Esophagus (tissue), 2 donors: ENCODE measurements around the gene MRPS7. TPM values are rescaled to one million over a fixed set of nuclear protein-coding genes. Genes with fewer than 3 reads are reported as not detected.

Source experiments
- H3K27ac ChIP-seq, 2 donors: one replicate each; pipeline ENCODE4 v1.5.1; 2013; ENCODE audit warnings: low read depth in 2 of 2, mild to moderate bottlenecking in 2 of 2, inconsistent platforms in 1 of 2, low read length in 1 of 2, moderate library complexity in 1 of 2
- H3K27me3 ChIP-seq, 2 donors: one replicate each; pipeline ENCODE4 v1.6.1; 2013; ENCODE audit warnings: low read length in 2 of 2, control low read depth in 1 of 2, mild to moderate bottlenecking in 1 of 2; ENCODE audit not compliant: insufficient read depth in 2 of 2, control insufficient read depth in 1 of 2
- H3K36me3 ChIP-seq, 2 donors: one replicate each; pipeline ENCODE4 v1.6.1; 2013; ENCODE audit warnings: low read length in 1 of 2; ENCODE audit not compliant: control insufficient read depth in 2 of 2, insufficient read depth in 2 of 2
- H3K4me1 ChIP-seq, 2 donors: one replicate each; pipeline ENCODE4 v1.6.1; 2013; ENCODE audit warnings: low read length in 1 of 2; ENCODE audit not compliant: control insufficient read depth in 2 of 2, insufficient read depth in 2 of 2
- H3K4me3 ChIP-seq, 2 donors: one replicate each; pipeline ENCODE4 v1.5.1; 2013; ENCODE audit warnings: low read length in 2 of 2, mild to moderate bottlenecking in 2 of 2, low read depth in 1 of 2, moderate library complexity in 1 of 2
- H3K9me3 ChIP-seq, 2 donors: one replicate each; pipeline ENCODE4 v1.6.1; 2013; ENCODE audit warnings: mild to moderate bottlenecking in 2 of 2, low read depth in 1 of 2, low read length in 1 of 2, moderate library complexity in 1 of 2; ENCODE audit not compliant: control insufficient read depth in 2 of 2, insufficient read depth in 1 of 2
- WGBS, 2 donors: extraction: QIAGEN DNeasy Blood & Tissue Kit; methylation state at CpG; one replicate each; pipeline ENCODE4 v1.1.7; 2013; 5-methylcytosine and 5-hydroxymethylcytosine counted together
- polyA plus RNA-seq, 2 donors: library from polyadenylated mRNA; stranded (reverse); fragments of 200-250 nt; gene quantifications; one replicate each; pipeline ENCODE4 v1.2.3, GENCODE V29; 2013
- donor health status: healthy with polysubstance abuse.
- donor health status: Bipolar disorder and iron deficiency.

Gene MRPS7
- polyA plus RNA-seq, 2 donors, result 44.8 to 70.5 TPM

GRCh38 chr17:75232786-75233185, 28.9 kb upstream of the MRPS7 start:
- Histone ChIP-seq H3K4me1 (peaks cover 0 to 2% of the 10 kb centered on the region in 2 donors), H3K4me3 (no peak overlapping the region), H3K9me3 (no peaks in the 10 kb centered on the region), H3K27ac (no peak overlapping the region), H3K27me3 (no peaks in the 10 kb centered on the region), H3K36me3 (peaks cover 30 to 56% of the 10 kb centered on the region in 2 donors)
- 95 to 96% methylated on average over 13 of the region's 13 CpGs for WGBS, 2 donors

GRCh38 chr17:75237100-75238014, 24.3 kb upstream of the MRPS7 start:
- H3K4me1 ChIP-seq, result peaks cover 0 to 2% of the 10 kb centered on the region in 2 donors
- no peak overlapping the region for H3K4me3 ChIP-seq
- 76 to 82% methylated on average over 12 of the region's 12 CpGs for WGBS, 2 donors
- peaks cover 39 to 80% of the 10 kb centered on the region in 2 donors for H3K36me3 ChIP-seq
- H3K9me3 ChIP-seq, result peaks cover 0 to 2% of the 10 kb centered on the region in 2 donors
- H3K27ac ChIP-seq, result no peak overlapping the region
- H3K27me3 ChIP-seq, result no peaks in the 10 kb centered on the region

GRCh38 chr17:75238020-75238580, 23.6 kb upstream of the MRPS7 start:
- no peak overlapping the region for H3K4me3 ChIP-seq
- no peaks in the 10 kb centered on the region for H3K27me3 ChIP-seq
- peaks cover 0 to 2% of the 10 kb centered on the region in 2 donors for H3K4me1 ChIP-seq
- peaks cover 0 to 2% of the 10 kb centered on the region in 2 donors for H3K9me3 ChIP-seq
- WGBS, 2 donors, result 75 to 81% methylated on average over 11 of the region's 11 CpGs
- H3K27ac ChIP-seq, result no peak overlapping the region
- H3K36me3 ChIP-seq, result peaks cover 32 to 80% of the 10 kb centered on the region in 2 donors

GRCh38 chr17:75238684-75239191, 22.9 kb upstream of the MRPS7 start:
- no peaks in the 10 kb centered on the region for H3K27me3 ChIP-seq
- peaks cover 0 to 2% of the 10 kb centered on the region in 2 donors for H3K4me1 ChIP-seq
- peaks cover 0 to 2% of the 10 kb centered on the region in 2 donors for H3K9me3 ChIP-seq
- 50 to 53% methylated on average over 13 of the region's 13 CpGs for WGBS, 2 donors
- peaks cover 36 to 87% of the 10 kb centered on the region in 2 donors for H3K36me3 ChIP-seq
- peak overlapping the region in 1 of 2 donors; percentile 13 for H3K27ac ChIP-seq
- no peak overlapping the region for H3K4me3 ChIP-seq

GRCh38 chr17:75239214-75239613, 22.5 kb upstream of the MRPS7 start:
- Histone ChIP-seq H3K27ac (no peak overlapping the region), H3K9me3 (peaks cover 0 to 2% of the 10 kb centered on the region in 2 donors), H3K27me3 (no peaks in the 10 kb centered on the region), H3K4me1 (peaks cover 0 to 2% of the 10 kb centered on the region in 2 donors), H3K4me3 (no peak overlapping the region), H3K36me3 (peaks cover 36 to 91% of the 10 kb centered on the region in 2 donors)
- 85% methylated on average over 11 to 12 of the region's 12 CpGs for WGBS, 2 donors

- peaks cover 0 to 2% of the 10 kb centered on the region in 2 donors for H3K9me3 ChIP-seq
- no peaks in the 10 kb centered on the region for H3K27me3 ChIP-seq
- 79 to 85% methylated on average over 23 of the region's 23 CpGs for WGBS, 2 donors
- H3K4me1 ChIP-seq, result peaks cover 0 to 2% of the 10 kb centered on the region in 2 donors
- H3K27ac ChIP-seq, result no peak overlapping the region
- H3K36me3 ChIP-seq, result peaks cover 32 to 91% of the 10 kb centered on the region in 2 donors
- H3K4me3 ChIP-seq, result no peak overlapping the region
Measured at GRCh38 chr17:75239778-75240393, 21.8 kb upstream of the MRPS7 start.

GRCh38 chr17:75240394-75241142, 21.1 kb upstream of the MRPS7 start:
- H3K27ac ChIP-seq, result peak overlapping the region in 1 of 2 donors; percentile 16
- WGBS, 2 donors, result 62 to 67% methylated on average over 20 to 23 of the region's 23 CpGs
- peaks cover 0 to 2% of the 10 kb centered on the region in 2 donors for H3K9me3 ChIP-seq
- peaks cover 0 to 2% of the 10 kb centered on the region in 2 donors for H3K4me1 ChIP-seq
- peaks cover 33 to 91% of the 10 kb centered on the region in 2 donors for H3K36me3 ChIP-seq
- H3K4me3 ChIP-seq, result no peak overlapping the region
- H3K27me3 ChIP-seq, result no peaks in the 10 kb centered on the region

- H3K27me3 ChIP-seq, result no peaks in the 10 kb centered on the region
- H3K4me1 ChIP-seq, result peaks cover 0 to 2% of the 10 kb centered on the region in 2 donors
- WGBS, 2 donors, result 81% methylated on average over 7 of the region's 7 CpGs
- peaks cover 0 to 2% of the 10 kb centered on the region in 2 donors for H3K9me3 ChIP-seq
- peak overlapping the region in 1 of 2 donors; percentile 1 for H3K27ac ChIP-seq
- H3K36me3 ChIP-seq, result peaks cover 33 to 93% of the 10 kb centered on the region in 2 donors
- H3K4me3 ChIP-seq, result no peak overlapping the region
Measured at GRCh38 chr17:75241143-75241430, 20.6 kb upstream of the MRPS7 start.

- H3K9me3 ChIP-seq, result peaks cover 0 to 2% of the 10 kb centered on the region in 2 donors
- H3K36me3 ChIP-seq, result peaks cover 33 to 97% of the 10 kb centered on the region in 2 donors
- H3K4me1 ChIP-seq, result peaks cover 0 to 2% of the 10 kb centered on the region in 2 donors
- H3K27me3 ChIP-seq, result no peaks in the 10 kb centered on the region
- WGBS, 2 donors, result 90 to 92% methylated on average over 9 of the region's 9 CpGs
- H3K4me3 ChIP-seq, result no peak overlapping the region
- peak overlapping the region in 1 of 2 donors; percentile 6 for H3K27ac ChIP-seq
Measured at GRCh38 chr17:75241502-75241901, 20.2 kb upstream of the MRPS7 start.
